Measurements from ENCODE around the gene CHD2. TPM values are rescaled to one million over a fixed set of nuclear protein-coding genes. Genes with fewer than 3 reads are reported as not detected.

Gene CHD2
- total RNA-seq, 1 donor from 2014 or later: 159 TPM

GRCh38 chr15:92906563-92907081, 6.5 kb downstream of the CHD2 start:
- TF ChIP-seq CTCF (IDR thresholded peaks at IDR 0.05; ENCODE audit: unreplicated experiment): no peak
- no peak for DNase-seq (ENCODE audit: low spot score, unreplicated experiment)
- H3K4me3 Mint-ChIP-seq (ENCODE audit: low read depth): peak overlapping the region; percentile 98
- H3K27me3 Mint-ChIP-seq: no peaks in the 10 kb centered on the region
- H3K36me3 Mint-ChIP-seq (ENCODE audit: insufficient read depth): peaks cover 11% of the 10 kb centered on the region
- peaks cover 71% of the 10 kb centered on the region for H3K4me1 Mint-ChIP-seq (ENCODE audit: low read depth)
- no peaks in the 10 kb centered on the region for H3K9me3 Mint-ChIP-seq (ENCODE audit: low read depth)
- peak overlapping the region; percentile 100 for H3K27ac Mint-ChIP-seq

- no peak for DNase-seq (ENCODE audit: low spot score, unreplicated experiment)
- no peak for TF ChIP-seq CTCF (IDR thresholded peaks at IDR 0.05; ENCODE audit: unreplicated experiment)
- Mint-ChIP-seq H3K9me3 (ENCODE audit: low read depth) (no peaks in the 10 kb centered on the region), H3K4me3 (ENCODE audit: low read depth) (peak overlapping the region; percentile 98), H3K4me1 (ENCODE audit: low read depth) (peaks cover 76% of the 10 kb centered on the region), H3K27me3 (no peaks in the 10 kb centered on the region), H3K27ac (peak overlapping the region; percentile 100), H3K36me3 (ENCODE audit: insufficient read depth) (peaks cover 13% of the 10 kb centered on the region)
Observed at GRCh38 chr15:92907229-92907628, 7.1 kb downstream of the CHD2 start.

- H3K4me1 Mint-ChIP-seq (ENCODE audit: low read depth): peaks cover 74% of the 10 kb centered on the region
- no peak for TF ChIP-seq CTCF (IDR thresholded peaks at IDR 0.05; ENCODE audit: unreplicated experiment)
- peak overlapping the region; percentile 77 for H3K27ac Mint-ChIP-seq
- no peak for DNase-seq (ENCODE audit: low spot score, unreplicated experiment)
- H3K4me3 Mint-ChIP-seq (ENCODE audit: low read depth): peak overlapping the region; percentile 27
- H3K9me3 Mint-ChIP-seq (ENCODE audit: low read depth): no peaks in the 10 kb centered on the region
- H3K27me3 Mint-ChIP-seq: no peaks in the 10 kb centered on the region
- peaks cover 10% of the 10 kb centered on the region for H3K36me3 Mint-ChIP-seq (ENCODE audit: insufficient read depth)
Observed at GRCh38 chr15:92907896-92908712, 8.0 kb downstream of the CHD2 start.

GRCh38 chr15:92908713-92909057, 8.6 kb downstream of the CHD2 start:
- TF ChIP-seq CTCF (IDR thresholded peaks at IDR 0.05; ENCODE audit: unreplicated experiment): no peak
- H3K36me3 Mint-ChIP-seq (ENCODE audit: insufficient read depth): peaks cover 10% of the 10 kb centered on the region
- H3K27ac Mint-ChIP-seq: peak overlapping the region; percentile 77
- no peaks in the 10 kb centered on the region for H3K9me3 Mint-ChIP-seq (ENCODE audit: low read depth)
- no peaks in the 10 kb centered on the region for H3K27me3 Mint-ChIP-seq
- peak overlapping the region; percentile 27 for H3K4me3 Mint-ChIP-seq (ENCODE audit: low read depth)
- H3K4me1 Mint-ChIP-seq (ENCODE audit: low read depth): peaks cover 72% of the 10 kb centered on the region
- DNase-seq (ENCODE audit: low spot score, unreplicated experiment): no peak

- Mint-ChIP-seq H3K36me3 (ENCODE audit: insufficient read depth) (peaks cover 10% of the 10 kb centered on the region), H3K4me3 (ENCODE audit: low read depth) (no peak overlapping the region), H3K4me1 (ENCODE audit: low read depth) (peaks cover 73% of the 10 kb centered on the region), H3K27ac (peak overlapping the region; percentile 87), H3K27me3 (no peaks in the 10 kb centered on the region), H3K9me3 (ENCODE audit: low read depth) (no peaks in the 10 kb centered on the region)
- no peak for DNase-seq (ENCODE audit: low spot score, unreplicated experiment)
- no peak for TF ChIP-seq CTCF (IDR thresholded peaks at IDR 0.05; ENCODE audit: unreplicated experiment)
Observed at GRCh38 chr15:92909136-92909781, 9.1 kb downstream of the CHD2 start.
